HepG2 (cell line): ENCODE data around the gene SEZ6L.

Experiments used
- CBX2 ChIP-seq, 2 experiments: fragments of 200-600 bp in 1 of 2; sonication (generic); formaldehyde crosslinking in 1 of 2; IDR thresholded peaks; 2 replicates each; pipeline versions ENCODE4 v1.7.0 to v1.8.1; 2018 to 2022; ENCODE audit warnings: low read depth in 2 of 2, low read length in 1 of 2, mild to moderate bottlenecking in 1 of 2, missing genetic modification reagents in 1 of 2
- NR2F6 ChIP-seq, 2 experiments: IDR thresholded peaks; 2 replicates each; pipeline ENCODE4 v1.6.1; 2016; ENCODE audit warnings: antibody characterized with exemption in 1 of 2, mild to moderate bottlenecking in 1 of 2

DNA sequence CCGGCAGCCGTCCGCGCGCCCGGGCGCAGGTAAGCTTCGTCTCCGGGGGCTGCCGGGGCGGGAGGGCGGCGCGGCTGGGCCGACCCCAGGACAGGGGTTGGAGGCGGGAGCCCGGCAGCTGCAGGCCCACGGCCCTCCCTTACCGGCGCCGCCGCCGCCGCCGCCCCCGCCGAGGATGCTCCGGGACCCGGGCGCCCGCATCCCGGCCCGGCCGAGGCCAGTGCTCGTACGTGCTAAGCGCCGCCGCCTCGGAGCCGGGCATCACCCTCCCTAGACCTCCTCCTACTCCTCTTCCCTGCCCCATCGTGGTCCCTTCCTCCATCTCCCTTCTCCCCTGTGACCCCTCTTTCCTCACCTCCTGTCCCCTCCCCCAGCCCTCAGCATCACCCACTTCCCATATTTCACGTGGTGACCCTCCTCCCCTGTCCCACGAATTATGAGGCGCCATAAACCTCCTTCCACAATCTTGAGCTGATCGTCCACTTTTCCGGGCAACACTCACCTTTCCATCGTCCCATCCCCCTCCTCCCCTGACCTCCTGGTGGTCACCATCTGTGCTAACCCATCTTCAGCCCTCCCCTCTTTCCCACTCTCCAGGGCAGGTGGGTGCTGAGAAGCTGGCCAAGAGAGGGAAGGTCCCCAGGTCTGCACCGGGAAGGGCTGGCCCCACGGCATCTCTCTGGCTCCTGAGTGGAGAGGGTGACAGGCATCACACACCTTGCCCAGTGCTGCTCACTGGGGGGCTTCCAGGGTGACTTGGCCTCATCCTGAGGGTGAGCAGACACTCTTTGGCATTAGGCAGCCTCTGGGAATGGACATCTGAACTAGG lies 260.4 kb downstream of the SEZ6L start:
- TF ChIP-seq NR2F6 (IDR thresholded peaks at IDR 0.05) = no peak
- no peak for TF ChIP-seq NR2F6 (CRISPR knock-in tag; IDR thresholded peaks at IDR 0.05)
- no peak for TF ChIP-seq CBX2 (IDR thresholded peaks at IDR 0.05; ENCODE audit: low read depth, low read length)
- TF ChIP-seq CBX2 (CRISPR knock-in tag; IDR thresholded peaks at IDR 0.05; ENCODE audit: low read depth) = no peak
